Measurements from ENCODE around the gene LAMA3. TPM values are rescaled to one million over a fixed set of nuclear protein-coding genes. Genes with fewer than 3 reads are reported as not detected.

The LAMA3 gene
- total and polyA plus RNA-seq, 12 donors = 0.89 to 5.3 (median 3.3) TPM

DNA sequence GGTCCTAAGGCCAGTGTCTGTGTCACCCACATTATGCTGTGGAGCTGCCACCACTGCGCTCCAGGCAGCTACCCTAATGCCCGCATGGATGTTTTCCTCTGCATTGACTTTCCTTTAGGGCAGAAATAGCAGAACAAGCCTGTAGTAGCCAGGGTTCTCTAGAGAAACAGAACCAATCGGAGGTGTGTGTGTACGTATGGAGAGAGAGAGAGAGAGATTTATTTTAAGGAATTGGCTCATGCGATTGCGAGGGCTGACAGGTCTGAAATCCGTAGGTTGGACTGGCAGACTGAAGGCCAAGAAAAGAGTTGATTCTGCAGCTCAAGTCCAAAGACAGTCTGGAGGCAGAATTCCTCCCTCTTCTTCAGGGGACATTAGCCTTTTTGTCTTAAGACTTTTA lies 110.3 kb downstream of the LAMA3 start:
- ATAC-seq (no peak), DNase-seq (no peak)
- H3K36me3 ChIP-seq = peaks cover 0 to 6% (median 0%) of the 10 kb centered on the region in 9 donors
- no peak overlapping the region for H3K27ac ChIP-seq
- H3K27me3 ChIP-seq = no peaks in the 10 kb centered on the region
- peaks cover 0 to 9% (median 0%) of the 10 kb centered on the region in 11 donors for H3K9me3 ChIP-seq
- WGBS, 2 donors = 86 to 90% methylated on average over 7 of the region's 7 CpGs
- intact Hi-C loops (cut with DNase I) = no loop called here
- H3K4me1 ChIP-seq = no peaks in the 10 kb centered on the region
- no peak overlapping the region for H3K4me3 ChIP-seq
- TF ChIP-seq, protein P1, sequence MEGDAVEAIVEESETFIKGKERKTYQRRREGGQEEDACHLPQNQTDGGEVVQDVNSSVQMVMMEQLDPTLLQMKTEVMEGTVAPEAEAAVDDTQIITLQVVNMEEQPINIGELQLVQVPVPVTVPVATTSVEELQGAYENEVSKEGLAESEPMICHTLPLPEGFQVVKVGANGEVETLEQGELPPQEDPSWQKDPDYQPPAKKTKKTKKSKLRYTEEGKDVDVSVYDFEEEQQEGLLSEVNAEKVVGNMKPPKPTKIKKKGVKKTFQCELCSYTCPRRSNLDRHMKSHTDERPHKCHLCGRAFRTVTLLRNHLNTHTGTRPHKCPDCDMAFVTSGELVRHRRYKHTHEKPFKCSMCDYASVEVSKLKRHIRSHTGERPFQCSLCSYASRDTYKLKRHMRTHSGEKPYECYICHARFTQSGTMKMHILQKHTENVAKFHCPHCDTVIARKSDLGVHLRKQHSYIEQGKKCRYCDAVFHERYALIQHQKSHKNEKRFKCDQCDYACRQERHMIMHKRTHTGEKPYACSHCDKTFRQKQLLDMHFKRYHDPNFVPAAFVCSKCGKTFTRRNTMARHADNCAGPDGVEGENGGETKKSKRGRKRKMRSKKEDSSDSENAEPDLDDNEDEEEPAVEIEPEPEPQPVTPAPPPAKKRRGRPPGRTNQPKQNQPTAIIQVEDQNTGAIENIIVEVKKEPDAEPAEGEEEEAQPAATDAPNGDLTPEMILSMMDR (IDR thresholded peaks at IDR 0.05) = no peak

DNA sequence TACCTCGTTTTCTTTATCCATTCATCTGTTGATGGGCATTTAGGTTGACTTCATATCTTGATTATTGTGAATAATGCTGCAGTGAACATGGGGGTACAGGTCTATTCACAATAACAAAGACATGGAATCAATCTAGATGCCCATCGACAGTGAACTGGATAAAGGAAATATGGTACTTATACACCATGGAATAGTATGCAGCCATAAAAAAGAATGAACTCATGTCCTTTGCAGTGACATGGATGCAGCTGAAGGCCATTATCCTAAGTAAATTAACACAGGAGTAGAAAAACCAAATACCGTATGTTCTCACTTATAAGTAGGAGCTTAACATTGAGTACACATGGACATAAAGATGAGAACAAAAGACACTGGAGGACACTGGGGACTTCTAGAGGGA lies 111.6 kb downstream of the LAMA3 start:
- DNase-seq (no peak), ATAC-seq (no peak)
- intact Hi-C loops (cut with DNase I) = loop anchor here in 1 of 10 donors (10.0 kb wide), 1 partner anchor 176 kb away; no protein-coding TSS in a partner anchor
- WGBS, 2 donors = 93 to 99% methylated on average over 3 of the region's 3 CpGs
- Histone ChIP-seq H3K27ac (no peak overlapping the region), H3K4me3 (no peak overlapping the region), H3K36me3 (peaks cover 0 to 6% (median 0%) of the 10 kb centered on the region in 9 donors), H3K4me1 (no peaks in the 10 kb centered on the region), H3K9me3 (peaks cover 0 to under 1% (median 0%) of the 10 kb centered on the region in 11 donors), H3K27me3 (no peaks in the 10 kb centered on the region)
- TF ChIP-seq, protein P1 (IDR thresholded peaks at IDR 0.05) = no peak

- Histone ChIP-seq H3K4me1 (no peaks in the 10 kb centered on the region), H3K27me3 (no peaks in the 10 kb centered on the region), H3K9me3 (no peaks in the 10 kb centered on the region), H3K36me3 (peaks cover 0 to 6% (median 0%) of the 10 kb centered on the region in 9 donors), H3K4me3 (no peak overlapping the region), H3K27ac (no peak overlapping the region)
- 89% methylated on average over 2 of the region's 2 CpGs for WGBS, 2 donors
- DNase-seq = no peak
- intact Hi-C loops (cut with DNase I) = loop anchor here in 1 of 10 donors (10.0 kb wide), 1 partner anchor 178 kb away; no protein-coding TSS in a partner anchor
- ATAC-seq = no peak
- TF ChIP-seq, protein P1 (IDR thresholded peaks at IDR 0.05) = no peak
Observed at GRCh38 chr18:23802817-23803216, 113.6 kb downstream of the LAMA3 start.

DNA sequence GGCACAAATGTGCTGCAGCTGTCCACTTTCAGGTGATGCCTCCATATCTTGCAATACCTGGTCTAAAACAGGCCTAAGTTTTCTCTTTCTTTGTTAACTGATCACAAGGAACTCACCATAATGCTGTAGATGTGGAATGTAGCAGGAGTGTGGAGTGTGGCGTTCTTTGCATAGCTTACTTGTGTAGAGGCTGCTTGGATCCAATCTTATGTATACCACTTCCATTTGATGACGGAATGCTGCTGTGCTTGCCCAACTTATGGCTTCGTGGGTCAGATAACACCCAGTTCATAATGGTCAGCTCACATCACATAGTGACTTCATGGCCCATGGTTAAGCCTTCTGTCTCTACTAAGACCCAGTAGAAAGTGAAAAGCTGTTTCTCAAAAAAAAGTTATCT lies 114.5 kb downstream of the LAMA3 start:
- Histone ChIP-seq H3K4me1 (no peaks in the 10 kb centered on the region), H3K27me3 (no peaks in the 10 kb centered on the region), H3K4me3 (no peak overlapping the region), H3K9me3 (no peaks in the 10 kb centered on the region), H3K36me3 (peaks cover 0 to 6% (median 0%) of the 10 kb centered on the region in 9 donors), H3K27ac (no peak overlapping the region)
- 73 to 84% methylated on average over 3 of the region's 3 CpGs for WGBS, 2 donors
- TF ChIP-seq, protein P1 (IDR thresholded peaks at IDR 0.05) = no peak
- intact Hi-C loops (cut with DNase I) = loop anchor here in 1 of 10 donors (10.0 kb wide), 1 partner anchor 179 kb away; no protein-coding TSS in a partner anchor
- no peak for ATAC-seq
- DNase-seq = no peak

All from heart right ventricle (tissue), 16 donors.